Sigmoid colon (tissue), 4 donors: ENCODE data around the gene RAMP1.

Source experiments
- POLR2A ChIP-seq, 2 donors: fragments of 450-650 bp; IDR thresholded peaks; one replicate each; pipeline ENCODE4 v1.6.1; 2016; ENCODE audit warnings: antibody characterized with exemption in 2 of 2, mild to moderate bottlenecking in 2 of 2, moderate library complexity in 2 of 2
- POLR2AphosphoS5 ChIP-seq, 4 donors: sonication (generic); formaldehyde crosslinking; IDR thresholded peaks; one replicate each; pipeline ENCODE4 v1.6.1; 2017; ENCODE audit warnings: antibody characterized with exemption in 4 of 4
- TF ChIP-seq, protein P1 (sequence below), 4 experiments: fragments of 450-650 bp in 3 of 4; fragments of 200-600 bp in 1 of 4; IDR thresholded peaks; one replicate each; pipeline ENCODE4 v1.5.1; 2016 to 2019; ENCODE audit warnings: antibody characterized with exemption in 4 of 4, mild to moderate bottlenecking in 3 of 4, moderate library complexity in 2 of 4

- TF ChIP-seq, protein P1, sequence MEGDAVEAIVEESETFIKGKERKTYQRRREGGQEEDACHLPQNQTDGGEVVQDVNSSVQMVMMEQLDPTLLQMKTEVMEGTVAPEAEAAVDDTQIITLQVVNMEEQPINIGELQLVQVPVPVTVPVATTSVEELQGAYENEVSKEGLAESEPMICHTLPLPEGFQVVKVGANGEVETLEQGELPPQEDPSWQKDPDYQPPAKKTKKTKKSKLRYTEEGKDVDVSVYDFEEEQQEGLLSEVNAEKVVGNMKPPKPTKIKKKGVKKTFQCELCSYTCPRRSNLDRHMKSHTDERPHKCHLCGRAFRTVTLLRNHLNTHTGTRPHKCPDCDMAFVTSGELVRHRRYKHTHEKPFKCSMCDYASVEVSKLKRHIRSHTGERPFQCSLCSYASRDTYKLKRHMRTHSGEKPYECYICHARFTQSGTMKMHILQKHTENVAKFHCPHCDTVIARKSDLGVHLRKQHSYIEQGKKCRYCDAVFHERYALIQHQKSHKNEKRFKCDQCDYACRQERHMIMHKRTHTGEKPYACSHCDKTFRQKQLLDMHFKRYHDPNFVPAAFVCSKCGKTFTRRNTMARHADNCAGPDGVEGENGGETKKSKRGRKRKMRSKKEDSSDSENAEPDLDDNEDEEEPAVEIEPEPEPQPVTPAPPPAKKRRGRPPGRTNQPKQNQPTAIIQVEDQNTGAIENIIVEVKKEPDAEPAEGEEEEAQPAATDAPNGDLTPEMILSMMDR (IDR thresholded peaks at IDR 0.05): no peak
- peak in 3 of 4 donors; percentile 69 to 72 (median 69) for TF ChIP-seq POLR2AphosphoS5 (IDR thresholded peaks at IDR 0.05)
- TF ChIP-seq POLR2A (IDR thresholded peaks at IDR 0.05): no peak
Observed at GRCh38 chr2:237904831-237905599, 45.6 kb downstream of the RAMP1 start.
